ENCODE measurements around the gene LAMC3.
"Not testable (repeated sequence)": the region's sequence is repeated elsewhere in the genome, so short reads cannot be mapped to it uniquely, and the experiment has no call there.

Gene LAMC3

GRCh38 chr9:131097126-131097947 lies 88.4 kb downstream of the LAMC3 start:
- H3K27ac ChIP-seq = peak overlapping the region; percentile 84

GRCh38 chr9:131097948-131098278 lies 88.9 kb downstream of the LAMC3 start:
- H3K27ac ChIP-seq = peak overlapping the region; percentile 84
- TF ChIP-seq, protein P1, sequence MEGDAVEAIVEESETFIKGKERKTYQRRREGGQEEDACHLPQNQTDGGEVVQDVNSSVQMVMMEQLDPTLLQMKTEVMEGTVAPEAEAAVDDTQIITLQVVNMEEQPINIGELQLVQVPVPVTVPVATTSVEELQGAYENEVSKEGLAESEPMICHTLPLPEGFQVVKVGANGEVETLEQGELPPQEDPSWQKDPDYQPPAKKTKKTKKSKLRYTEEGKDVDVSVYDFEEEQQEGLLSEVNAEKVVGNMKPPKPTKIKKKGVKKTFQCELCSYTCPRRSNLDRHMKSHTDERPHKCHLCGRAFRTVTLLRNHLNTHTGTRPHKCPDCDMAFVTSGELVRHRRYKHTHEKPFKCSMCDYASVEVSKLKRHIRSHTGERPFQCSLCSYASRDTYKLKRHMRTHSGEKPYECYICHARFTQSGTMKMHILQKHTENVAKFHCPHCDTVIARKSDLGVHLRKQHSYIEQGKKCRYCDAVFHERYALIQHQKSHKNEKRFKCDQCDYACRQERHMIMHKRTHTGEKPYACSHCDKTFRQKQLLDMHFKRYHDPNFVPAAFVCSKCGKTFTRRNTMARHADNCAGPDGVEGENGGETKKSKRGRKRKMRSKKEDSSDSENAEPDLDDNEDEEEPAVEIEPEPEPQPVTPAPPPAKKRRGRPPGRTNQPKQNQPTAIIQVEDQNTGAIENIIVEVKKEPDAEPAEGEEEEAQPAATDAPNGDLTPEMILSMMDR (conservative IDR thresholded peaks at IDR 0.05) = no peak

More at GRCh38 chr9:131097126-131097947, 88.4 kb downstream of the LAMC3 start:
- TF ChIP-seq, protein P1 (conservative IDR thresholded peaks at IDR 0.05) = no peak

DNA sequence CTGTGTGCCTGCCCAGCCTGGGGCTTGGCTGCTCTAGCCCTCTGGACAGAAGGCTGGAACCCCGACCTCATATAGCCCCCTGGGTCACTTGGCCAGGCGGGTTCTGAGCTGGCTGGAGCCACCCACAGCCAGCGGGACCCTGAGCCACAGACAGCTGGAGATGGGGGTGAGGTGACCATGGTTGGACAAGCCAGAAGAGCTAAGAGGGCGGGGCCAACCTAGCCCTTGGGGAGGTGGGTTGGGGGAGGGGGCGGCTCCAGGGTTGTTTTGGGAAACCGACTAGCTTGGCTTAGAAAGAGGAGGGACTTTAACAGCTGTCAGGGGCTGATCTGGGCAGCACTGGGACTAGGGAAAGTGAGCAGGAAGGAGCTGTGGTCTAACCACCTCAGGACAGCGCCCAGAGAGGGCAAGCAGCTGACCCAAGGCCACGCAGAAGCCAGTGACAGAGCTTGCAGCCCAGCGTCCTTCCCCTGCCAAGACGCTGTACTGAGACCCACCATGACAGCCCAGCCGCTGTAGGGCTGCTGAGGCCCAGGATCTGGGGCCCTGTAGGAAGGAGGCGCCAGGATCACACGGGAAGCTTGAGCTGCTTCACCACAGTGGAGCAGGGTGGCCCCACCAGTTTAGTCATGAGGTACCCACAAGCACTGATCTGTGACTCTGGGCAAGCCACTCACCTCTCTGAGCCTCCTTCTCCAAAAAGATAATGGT lies 89.6 kb downstream of the LAMC3 start:
- peak overlapping the region; percentile 84 for H3K27ac ChIP-seq
- TF ChIP-seq, protein P1 (conservative IDR thresholded peaks at IDR 0.05) = no peak

- peak overlapping the region; percentile 84; the same call in 1 of the 2 replicates for H3K27ac ChIP-seq
- TF ChIP-seq, protein P1 (conservative IDR thresholded peaks at IDR 0.05) = no peak
These were observed 90.2 kb downstream of the LAMC3 start for GRCh38 chr9:131099102-131099606.

GRCh38 chr9:131099845-131100244 lies 90.9 kb downstream of the LAMC3 start:
- not testable (repeated sequence) for H3K27ac ChIP-seq

DNA sequence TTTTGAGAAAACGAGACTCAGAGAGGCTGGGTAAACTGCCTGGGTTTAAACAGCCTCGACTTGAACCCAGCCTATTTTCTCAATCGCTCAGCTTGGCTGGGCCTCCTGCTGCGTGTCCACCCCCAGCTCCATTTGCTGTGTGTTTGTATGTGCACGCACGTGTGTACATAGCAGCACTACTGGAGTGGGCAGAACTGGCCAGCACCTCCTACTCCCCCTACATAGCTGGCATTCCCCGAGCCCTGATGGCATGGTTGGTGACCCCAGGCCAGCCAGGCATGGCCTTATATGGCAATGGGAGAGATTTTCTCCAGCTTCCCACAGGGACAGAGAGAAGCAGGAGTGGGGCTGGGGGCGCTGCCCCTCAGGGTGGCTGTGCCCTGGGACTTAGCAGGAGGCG lies 91.5 kb downstream of the LAMC3 start:
- H3K27ac ChIP-seq = no peak overlapping the region
- TF ChIP-seq, protein P1 (conservative IDR thresholded peaks at IDR 0.05) = no peak

GRCh38 chr9:131101207-131101964 lies 92.4 kb downstream of the LAMC3 start:
- TF ChIP-seq, protein P1 (conservative IDR thresholded peaks at IDR 0.05) = no peak
- no peak overlapping the region for H3K27ac ChIP-seq
